K562 (cell line): Measurements from ENCODE around the gene PLG. TPM values are rescaled to one million over a fixed set of nuclear protein-coding genes. Genes with fewer than 3 reads are reported as not detected.

Source experiments
- ARID1B ChIP-seq: fragments of 450-650 bp; IDR thresholded peaks from 2 replicates; pipeline ENCODE4 v1.6.1; 2016; ENCODE audit warnings: antibody characterized with exemption, mild to moderate bottlenecking, inconsistent platforms
- ATF1 ChIP-seq, 2 experiments: fragments of 450-650 bp in 1 of 2; IDR thresholded peaks; 2 replicates each; pipeline ENCODE4 v1.6.1; 2016; ENCODE audit warnings: missing compliant biosample characterization in 1 of 2, missing genetic modification characterization in 1 of 2
- CUX1 ChIP-seq: fragments of 200-800 bp; sonication (Bioruptor generic); IDR thresholded peaks from 2 replicates; pipeline ENCODE4 v1.6.1; 2016; ENCODE audit warnings: missing genetic modification characterization, missing compliant biosample characterization
- GATAD2A ChIP-seq: fragments of 450-650 bp; IDR thresholded peaks from 2 replicates; pipeline ENCODE4 v1.6.1; 2017
- POLR2A ChIP-seq: fragments of 450-650 bp; conservative IDR thresholded peaks from 2 replicates; pipeline ENCODE4 v1.6.1; 2016
- ZNF197 ChIP-seq: fragments of 200-800 bp; sonication (Bioruptor generic); IDR thresholded peaks from 2 replicates; pipeline ENCODE4 v1.6.1; 2016; ENCODE audit warnings: low read depth, missing genetic modification characterization, missing compliant biosample characterization
- ZNF512 ChIP-seq: IDR thresholded peaks from 2 replicates; pipeline ENCODE4 v1.6.1; 2016; ENCODE audit warnings: missing genetic modification characterization, missing compliant biosample characterization
- ZNF583 ChIP-seq: fragments of 250-450 bp; sonication (Bioruptor Pico); IDR thresholded peaks from 2 replicates; pipeline ENCODE4 v1.4.0; 2020
- polyA plus RNA-seq, 8 experiments: library from polyadenylated mRNA; depleted of rRNA in 4 of 8; stranded (reverse) in 5 of 8; unstranded in 3 of 8; fragments of >200 nt; fragmentation: Nextera tagmentation in 2 of 8; fragmentation: Illumina TruSeq in 1 of 8; extraction: Ambion mirVana in 2 of 8; extraction: Trizol in 1 of 8; gene quantifications; 2 replicates each; pipeline versions ENCODE4 v1.2.1 to v1.2.3, GENCODE V29; 2011 to 2014; ENCODE audit warnings: inconsistent platforms in 1 of 8, missing spikeins in 1 of 8
- total RNA-seq, 7 experiments: library from RNA; depleted of rRNA in 6 of 7; stranded (reverse); fragments of >200 nt in 6 of 7; fragmentation: Illumina TruSeq in 2 of 7; extraction: Trizol in 2 of 7; gene quantifications; 2 replicates each; pipeline versions ENCODE4 v1.2.1 to v1.2.3, GENCODE V29; 2011 to 2021; ENCODE audit warnings: low replicate concordance in 1 of 7
- TF ChIP-seq, protein P1 (sequence below): fragments of 450-650 bp; IDR thresholded peaks from 2 replicates; pipeline ENCODE4 v1.7.1; 2018; ENCODE audit warnings: mild to moderate bottlenecking, low read depth; ENCODE audit not compliant: partially characterized antibody
- TF ChIP-seq, protein P2 (sequence below): sonication (generic); formaldehyde crosslinking; IDR thresholded peaks from 2 replicates; pipeline ENCODE4 v1.5.0; 2020; ENCODE audit warnings: missing genetic modification reagents
- TF ChIP-seq, protein P3 (sequence below): sonication (generic); formaldehyde crosslinking; IDR thresholded peaks from 2 replicates; pipeline ENCODE4 v1.4.0; 2020; ENCODE audit warnings: mild to moderate bottlenecking, missing genetic modification reagents
- TF ChIP-seq, protein P4 (sequence below): sonication (generic); formaldehyde crosslinking; IDR thresholded peaks from 2 replicates; pipeline ENCODE4 v1.8.1; 2023; ENCODE audit warnings: mild to moderate bottlenecking, missing genetic modification reagents

Gene PLG
- total and polyA plus RNA-seq, 9 of the 15 experiments (the other 6 are each of a cell fraction or from before 2014, with no cell fraction given): 0.64 TPM; not detected in 8

GRCh38 chr6:160791981-160792418, 90.0 kb downstream of the PLG start (continued):
- TF ChIP-seq, protein P1, sequence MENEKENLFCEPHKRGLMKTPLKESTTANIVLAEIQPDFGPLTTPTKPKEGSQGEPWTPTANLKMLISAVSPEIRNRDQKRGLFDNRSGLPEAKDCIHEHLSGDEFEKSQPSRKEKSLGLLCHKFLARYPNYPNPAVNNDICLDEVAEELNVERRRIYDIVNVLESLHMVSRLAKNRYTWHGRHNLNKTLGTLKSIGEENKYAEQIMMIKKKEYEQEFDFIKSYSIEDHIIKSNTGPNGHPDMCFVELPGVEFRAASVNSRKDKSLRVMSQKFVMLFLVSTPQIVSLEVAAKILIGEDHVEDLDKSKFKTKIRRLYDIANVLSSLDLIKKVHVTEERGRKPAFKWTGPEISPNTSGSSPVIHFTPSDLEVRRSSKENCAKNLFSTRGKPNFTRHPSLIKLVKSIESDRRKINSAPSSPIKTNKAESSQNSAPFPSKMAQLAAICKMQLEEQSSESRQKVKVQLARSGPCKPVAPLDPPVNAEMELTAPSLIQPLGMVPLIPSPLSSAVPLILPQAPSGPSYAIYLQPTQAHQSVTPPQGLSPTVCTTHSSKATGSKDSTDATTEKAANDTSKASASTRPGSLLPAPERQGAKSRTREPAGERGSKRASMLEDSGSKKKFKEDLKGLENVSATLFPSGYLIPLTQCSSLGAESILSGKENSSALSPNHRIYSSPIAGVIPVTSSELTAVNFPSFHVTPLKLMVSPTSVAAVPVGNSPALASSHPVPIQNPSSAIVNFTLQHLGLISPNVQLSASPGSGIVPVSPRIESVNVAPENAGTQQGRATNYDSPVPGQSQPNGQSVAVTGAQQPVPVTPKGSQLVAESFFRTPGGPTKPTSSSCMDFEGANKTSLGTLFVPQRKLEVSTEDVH: no peak
- no peak for TF ChIP-seq ZNF197
- no peak for TF ChIP-seq CUX1 (CRISPR knock-in tag)
- TF ChIP-seq ATF1 (CRISPR knock-in tag; IDR thresholded peaks at IDR 0.05): no peak
- TF ChIP-seq ATF1 (tag; IDR thresholded peaks at IDR 0.05): no peak
- TF ChIP-seq, protein P2, sequence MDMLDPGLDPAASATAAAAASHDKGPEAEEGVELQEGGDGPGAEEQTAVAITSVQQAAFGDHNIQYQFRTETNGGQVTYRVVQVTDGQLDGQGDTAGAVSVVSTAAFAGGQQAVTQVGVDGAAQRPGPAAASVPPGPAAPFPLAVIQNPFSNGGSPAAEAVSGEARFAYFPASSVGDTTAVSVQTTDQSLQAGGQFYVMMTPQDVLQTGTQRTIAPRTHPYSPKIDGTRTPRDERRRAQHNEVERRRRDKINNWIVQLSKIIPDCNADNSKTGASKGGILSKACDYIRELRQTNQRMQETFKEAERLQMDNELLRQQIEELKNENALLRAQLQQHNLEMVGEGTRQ (CRISPR knock-in tag): no peak
- TF ChIP-seq POLR2A: peak; percentile 52; the same call in 1 of the 2 replicates
- peak; percentile 83 for TF ChIP-seq ARID1B
- TF ChIP-seq ZNF512: no peak
- TF ChIP-seq ZNF583: no peak
- no peak for TF ChIP-seq GATAD2A
- TF ChIP-seq, protein P3, sequence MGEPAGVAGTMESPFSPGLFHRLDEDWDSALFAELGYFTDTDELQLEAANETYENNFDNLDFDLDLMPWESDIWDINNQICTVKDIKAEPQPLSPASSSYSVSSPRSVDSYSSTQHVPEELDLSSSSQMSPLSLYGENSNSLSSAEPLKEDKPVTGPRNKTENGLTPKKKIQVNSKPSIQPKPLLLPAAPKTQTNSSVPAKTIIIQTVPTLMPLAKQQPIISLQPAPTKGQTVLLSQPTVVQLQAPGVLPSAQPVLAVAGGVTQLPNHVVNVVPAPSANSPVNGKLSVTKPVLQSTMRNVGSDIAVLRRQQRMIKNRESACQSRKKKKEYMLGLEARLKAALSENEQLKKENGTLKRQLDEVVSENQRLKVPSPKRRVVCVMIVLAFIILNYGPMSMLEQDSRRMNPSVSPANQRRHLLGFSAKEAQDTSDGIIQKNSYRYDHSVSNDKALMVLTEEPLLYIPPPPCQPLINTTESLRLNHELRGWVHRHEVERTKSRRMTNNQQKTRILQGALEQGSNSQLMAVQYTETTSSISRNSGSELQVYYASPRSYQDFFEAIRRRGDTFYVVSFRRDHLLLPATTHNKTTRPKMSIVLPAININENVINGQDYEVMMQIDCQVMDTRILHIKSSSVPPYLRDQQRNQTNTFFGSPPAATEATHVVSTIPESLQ: no peak
- TF ChIP-seq, protein P4, sequence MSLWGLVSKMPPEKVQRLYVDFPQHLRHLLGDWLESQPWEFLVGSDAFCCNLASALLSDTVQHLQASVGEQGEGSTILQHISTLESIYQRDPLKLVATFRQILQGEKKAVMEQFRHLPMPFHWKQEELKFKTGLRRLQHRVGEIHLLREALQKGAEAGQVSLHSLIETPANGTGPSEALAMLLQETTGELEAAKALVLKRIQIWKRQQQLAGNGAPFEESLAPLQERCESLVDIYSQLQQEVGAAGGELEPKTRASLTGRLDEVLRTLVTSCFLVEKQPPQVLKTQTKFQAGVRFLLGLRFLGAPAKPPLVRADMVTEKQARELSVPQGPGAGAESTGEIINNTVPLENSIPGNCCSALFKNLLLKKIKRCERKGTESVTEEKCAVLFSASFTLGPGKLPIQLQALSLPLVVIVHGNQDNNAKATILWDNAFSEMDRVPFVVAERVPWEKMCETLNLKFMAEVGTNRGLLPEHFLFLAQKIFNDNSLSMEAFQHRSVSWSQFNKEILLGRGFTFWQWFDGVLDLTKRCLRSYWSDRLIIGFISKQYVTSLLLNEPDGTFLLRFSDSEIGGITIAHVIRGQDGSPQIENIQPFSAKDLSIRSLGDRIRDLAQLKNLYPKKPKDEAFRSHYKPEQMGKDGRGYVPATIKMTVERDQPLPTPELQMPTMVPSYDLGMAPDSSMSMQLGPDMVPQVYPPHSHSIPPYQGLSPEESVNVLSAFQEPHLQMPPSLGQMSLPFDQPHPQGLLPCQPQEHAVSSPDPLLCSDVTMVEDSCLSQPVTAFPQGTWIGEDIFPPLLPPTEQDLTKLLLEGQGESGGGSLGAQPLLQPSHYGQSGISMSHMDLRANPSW (CRISPR knock-in tag): no peak
